Naive thymus-derived CD4-positive, alpha-beta T cell (primary cell): ENCODE measurements around the gene ANK3. TPM values are rescaled to one million over a fixed set of nuclear protein-coding genes. Genes with fewer than 3 reads are reported as not detected.
"Not testable (repeated sequence)": the region's sequence is repeated elsewhere in the genome, so short reads cannot be mapped to it uniquely, and the experiment has no call there.

Source experiments
- ATAC-seq: fragments of 150-1000 bp; cut with Tn5 transposase; 2 replicates; pipeline ENCODE4 v1.10.0; 2021; ENCODE audit warnings: mild to moderate bottlenecking, moderate library complexity
- CTCF ChIA-PET: fragments of 350-600 bp; sonication (Branson Sonifier 250); formaldehyde crosslinking; loops from one replicate; lab custom pipeline; 2021; ENCODE audit warnings: antibody characterized with exemption; lab: Charles Lee
- POLR2A ChIA-PET: fragments of 350-600 bp; sonication (Branson Sonifier 250); formaldehyde crosslinking; loops from one replicate; lab custom pipeline; 2021; ENCODE audit warnings: antibody characterized with exemption, inconsistent platforms; lab: Charles Lee
- DNase-seq, 9 donors: peaks; one replicate each; pipeline versions ENCODE4 v3.0.0 to v3.0.0-alpha.2; 2020 to 2022; ENCODE audit warnings: mixed read lengths in 1 of 9
- H3K27ac ChIP-seq: one replicate; pipeline ENCODE4 v1.7.0; 2013; ENCODE audit warnings: mild to moderate bottlenecking, low read depth, low read length, moderate library complexity
- H3K27me3 ChIP-seq, 2 donors: one replicate each; pipeline ENCODE4 v1.7.0; 2013; ENCODE audit warnings: low read length in 2 of 2, mild to moderate bottlenecking in 2 of 2, moderate library complexity in 2 of 2; ENCODE audit not compliant: control insufficient read depth in 2 of 2, insufficient read depth in 2 of 2
- H3K36me3 ChIP-seq, 3 experiments: 1 replicate in 2 of 3; 2 replicates in 1 of 3; pipeline ENCODE4 v1.7.0; 2013; ENCODE audit warnings: low read length in 3 of 3, mild to moderate bottlenecking in 3 of 3, moderate library complexity in 1 of 3; ENCODE audit not compliant: insufficient read depth in 3 of 3, control insufficient read depth in 2 of 3
- H3K4me1 ChIP-seq, 2 donors: one replicate each; pipeline ENCODE4 v1.7.0; 2013; ENCODE audit warnings: low read length in 2 of 2, mild to moderate bottlenecking in 2 of 2, moderate library complexity in 1 of 2; ENCODE audit not compliant: control insufficient read depth in 2 of 2, insufficient read depth in 2 of 2
- H3K4me3 ChIP-seq: 2 replicates; pipeline ENCODE4 v1.7.0; 2013; ENCODE audit warnings: mild to moderate bottlenecking, low read length
- H3K9me3 ChIP-seq, 3 experiments: 1 replicate in 2 of 3; 2 replicates in 1 of 3; pipeline ENCODE4 v1.7.0; 2013; ENCODE audit warnings: low read length in 3 of 3; ENCODE audit not compliant: control insufficient read depth in 2 of 3
- H3K27ac Mint-ChIP-seq, 9 donors: one replicate each; pipeline ENCODE4 v1.8.0; 2020 to 2022; ENCODE audit warnings: mixed read lengths in 9 of 9, mild to moderate bottlenecking in 8 of 9, moderate library complexity in 5 of 9, inconsistent platforms in 2 of 9
- H3K27me3 Mint-ChIP-seq, 5 donors: one replicate each; pipeline ENCODE4 v1.8.0; 2021 to 2022; ENCODE audit warnings: mixed read lengths in 5 of 5, mild to moderate bottlenecking in 1 of 5
- H3K36me3 Mint-ChIP-seq, 5 donors: one replicate each; pipeline ENCODE4 v1.8.0; 2020 to 2022; ENCODE audit warnings: mixed read lengths in 5 of 5, mild to moderate bottlenecking in 3 of 5, inconsistent platforms in 1 of 5
- H3K4me1 Mint-ChIP-seq, 7 donors: one replicate each; pipeline ENCODE4 v1.8.0; 2020 to 2022; ENCODE audit warnings: mixed read lengths in 7 of 7, mild to moderate bottlenecking in 3 of 7, inconsistent platforms in 1 of 7
- H3K4me3 Mint-ChIP-seq, 10 donors: one replicate each; pipeline ENCODE4 v1.8.0; 2020 to 2022; ENCODE audit warnings: mild to moderate bottlenecking in 10 of 10, mixed read lengths in 10 of 10, moderate library complexity in 6 of 10, inconsistent platforms in 2 of 10
- H3K9me3 Mint-ChIP-seq, 11 donors: one replicate each; pipeline ENCODE4 v1.8.0; 2020 to 2022; ENCODE audit warnings: mixed read lengths in 11 of 11, mild to moderate bottlenecking in 4 of 11, inconsistent platforms in 1 of 11, moderate library complexity in 1 of 11
- intact Hi-C, 2 donors: fragments of 100-400 bp; cut with micrococcal nuclease; formaldehyde crosslinking; loops; one replicate each; pipeline ENCODE4 v1.15.1; 2023
- polyA plus RNA-seq, 2 donors: library from polyadenylated mRNA; unstranded; fragments of 300-500 nt; fragmentation: Illumina TruSeq; gene quantifications; one replicate each; pipeline ENCODE4 v1.2.3, GENCODE V29; 2021
- total RNA-seq, 6 experiments: library from RNA in 5 of 6; stranded (reverse) in 5 of 6; gene quantifications; 1 replicate in 5 of 6; 2 replicates in 1 of 6; pipeline ENCODE4 v1.2.3 and lab custom pipeline; 2021 to 2026

ANK3 gene
- total and polyA plus RNA-seq, 7 experiments from 2014 or later = 23.9 to 72.9 (median 61.4) TPM

DNA sequence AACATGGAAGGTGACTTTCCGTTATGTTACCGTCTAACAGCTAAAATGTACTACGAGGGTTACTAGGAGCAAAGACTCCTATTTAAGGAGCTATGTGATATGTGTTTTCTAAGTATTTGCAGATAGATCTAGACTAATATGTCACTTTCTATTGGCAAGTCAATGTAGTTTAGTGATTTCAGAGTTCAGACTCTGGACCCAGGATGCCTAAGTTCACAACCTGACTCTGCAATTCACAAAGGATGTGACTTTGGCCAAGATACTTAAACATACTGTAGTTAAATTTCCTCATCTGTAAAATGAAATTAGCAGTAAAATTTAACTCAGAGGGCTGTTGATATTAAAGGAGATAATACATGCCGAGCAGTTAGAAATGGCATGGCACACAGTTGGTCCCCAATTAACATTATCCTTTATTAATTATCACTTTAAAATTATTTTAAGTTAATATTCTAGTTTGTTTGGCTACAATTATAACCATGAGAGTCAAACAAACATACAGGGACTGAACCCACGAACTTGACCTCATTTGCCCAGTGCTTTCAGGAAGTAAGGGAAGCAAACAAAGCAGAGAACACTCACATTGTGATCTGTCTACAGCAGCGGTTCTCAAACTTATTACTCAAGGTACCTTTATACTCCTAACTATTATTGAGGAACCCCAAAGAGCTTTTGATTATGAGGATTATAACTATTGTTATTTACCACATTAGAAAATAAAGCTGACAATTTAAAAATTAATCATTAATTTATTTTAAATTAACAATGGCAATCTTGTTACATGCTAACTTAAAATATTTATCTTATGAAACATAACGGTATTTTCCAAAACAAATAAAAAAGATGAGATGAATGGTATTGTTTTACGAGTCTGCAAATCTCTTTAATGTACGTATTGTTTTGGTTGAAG is 94.4 kb downstream of the ANK3 start:
- Mint-ChIP-seq H3K4me3 (no peak overlapping the region), H3K4me1 (peaks cover 0 to 24% (median 5%) of the 10 kb centered on the region in 7 donors), H3K27me3 (no peaks in the 10 kb centered on the region), H3K27ac (no peak overlapping the region), H3K9me3 (no peaks in the 10 kb centered on the region), H3K36me3 (no peaks in the 10 kb centered on the region)
- ChIA-PET POLR2A (no interaction called here), CTCF (no interaction called here)
- ATAC-seq = no peak
- Histone ChIP-seq H3K27me3 (no peaks in the 10 kb centered on the region), H3K36me3 (no peaks in the 10 kb centered on the region), H3K27ac (no peak overlapping the region), H3K9me3 (no peaks in the 10 kb centered on the region), H3K4me3 (no peak overlapping the region), H3K4me1 (no peaks in the 10 kb centered on the region)
- intact Hi-C loops = no loop called here
- no peak for DNase-seq

- no peaks in the 10 kb centered on the region for H3K4me1 ChIP-seq
- intact Hi-C loops = no loop called here
- Mint-ChIP-seq H3K4me3 (no peak overlapping the region), H3K9me3 (no peaks in the 10 kb centered on the region), H3K4me1 (peaks cover 0 to 23% (median 5%) of the 10 kb centered on the region in 7 donors), H3K27me3 (no peaks in the 10 kb centered on the region), H3K36me3 (no peaks in the 10 kb centered on the region), H3K27ac (no peak overlapping the region)
- no peak overlapping the region for H3K27ac ChIP-seq
- no peak overlapping the region for H3K4me3 ChIP-seq
- CTCF ChIA-PET = no interaction called here
- POLR2A ChIA-PET = no interaction called here
- DNase-seq = no peak
- H3K36me3 ChIP-seq = no peaks in the 10 kb centered on the region
- no peaks in the 10 kb centered on the region for H3K9me3 ChIP-seq
- no peaks in the 10 kb centered on the region for H3K27me3 ChIP-seq
- ATAC-seq = no peak
These were observed 96.0 kb downstream of the ANK3 start for GRCh38 chr10:60293581-60294175.

- no peak overlapping the region for H3K4me3 ChIP-seq
- Mint-ChIP-seq H3K36me3 (no peaks in the 10 kb centered on the region), H3K4me1 (peaks cover 0 to 24% (median 10%) of the 10 kb centered on the region in 7 donors), H3K27ac (no peak overlapping the region), H3K9me3 (no peaks in the 10 kb centered on the region), H3K27me3 (no peaks in the 10 kb centered on the region), H3K4me3 (no peak overlapping the region)
- POLR2A ChIA-PET = no interaction called here
- ATAC-seq (no peak), DNase-seq (no peak)
- H3K27me3 ChIP-seq = no peaks in the 10 kb centered on the region
- no peaks in the 10 kb centered on the region for H3K4me1 ChIP-seq
- H3K36me3 ChIP-seq = no peaks in the 10 kb centered on the region
- intact Hi-C loops = no loop called here
- H3K9me3 ChIP-seq = no peaks in the 10 kb centered on the region
- CTCF ChIA-PET = interaction anchor here (0.6 kb wide), 1 partner anchor 116 kb away, joined by 7 read pairs; no protein-coding TSS in a partner anchor
- no peak overlapping the region for H3K27ac ChIP-seq
These were observed 96.7 kb downstream of the ANK3 start for GRCh38 chr10:60292998-60293397.

DNA sequence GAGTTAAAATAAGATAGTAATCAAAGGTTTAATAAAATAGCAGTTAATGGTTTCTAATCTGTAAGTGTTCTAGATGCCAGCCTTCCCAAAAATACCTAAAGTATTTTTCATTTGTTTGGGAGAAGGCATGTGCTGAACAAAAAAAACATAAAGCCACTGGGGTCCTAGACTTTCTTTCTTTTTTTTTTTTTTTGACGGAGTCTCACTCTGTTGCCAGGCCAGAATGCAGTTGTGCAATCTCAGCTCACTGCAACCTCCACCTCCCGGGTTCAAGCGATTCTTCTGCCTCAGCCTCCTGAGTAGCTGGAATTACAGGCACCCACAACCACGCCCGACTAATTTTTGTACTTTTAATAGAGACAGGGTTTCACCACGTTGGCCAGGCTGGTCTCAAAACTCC is 97.1 kb downstream of the ANK3 start:
- H3K27me3 Mint-ChIP-seq, H3K4me3 Mint-ChIP-seq, H3K27ac Mint-ChIP-seq, H3K27me3 ChIP-seq, H3K36me3 Mint-ChIP-seq, DNase-seq, intact Hi-C loops, H3K9me3 Mint-ChIP-seq, H3K9me3 ChIP-seq, POLR2A ChIA-PET, ATAC-seq, H3K36me3 ChIP-seq, H3K4me3 ChIP-seq, H3K27ac ChIP-seq, H3K4me1 ChIP-seq: not testable (repeated sequence)
- CTCF ChIA-PET = interaction anchor here (0.6 kb wide), 1 partner anchor 116 kb away, joined by 7 read pairs; no protein-coding TSS in a partner anchor
- peaks cover 0 to 25% (median 13%) of the 10 kb centered on the region in 7 donors for H3K4me1 Mint-ChIP-seq

DNA sequence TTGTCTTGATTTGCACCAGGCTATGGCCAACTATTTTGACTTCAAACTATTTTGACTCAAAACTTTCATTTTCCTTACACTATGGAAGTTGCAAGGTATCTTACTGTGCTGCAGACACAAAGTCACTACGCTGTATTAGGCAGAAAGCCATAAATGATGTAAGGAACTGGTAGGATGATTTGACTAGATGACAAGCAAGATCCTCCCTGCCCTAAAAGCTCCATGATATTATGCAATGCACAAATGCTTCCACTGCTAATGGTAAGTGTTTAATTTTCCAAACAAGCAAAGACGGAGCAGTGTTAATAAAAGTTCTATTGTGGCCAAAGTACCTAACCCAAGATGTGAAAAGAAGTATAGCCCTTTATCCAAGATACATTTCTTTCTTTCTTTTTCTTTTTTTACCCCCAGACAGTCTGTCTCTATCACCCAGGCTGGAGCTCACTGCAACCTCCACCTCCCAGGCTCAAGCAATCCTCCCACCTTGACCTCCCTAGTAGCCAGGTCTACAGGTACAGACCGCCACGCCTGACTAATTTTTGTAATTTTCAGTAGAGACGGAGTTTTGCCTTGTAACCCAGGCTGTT is 98.2 kb downstream of the ANK3 start:
- intact Hi-C loops = no loop called here
- no peak overlapping the region for H3K27ac ChIP-seq
- no peaks in the 10 kb centered on the region for H3K9me3 ChIP-seq
- Mint-ChIP-seq H3K9me3 (no peaks in the 10 kb centered on the region), H3K36me3 (no peaks in the 10 kb centered on the region), H3K4me3 (no peak overlapping the region), H3K27ac (no peak overlapping the region), H3K4me1 (peaks cover 0 to 31% (median 13%) of the 10 kb centered on the region in 7 donors), H3K27me3 (no peaks in the 10 kb centered on the region)
- ChIA-PET POLR2A (no interaction called here), CTCF (no interaction called here)
- H3K4me1 ChIP-seq = no peaks in the 10 kb centered on the region
- no peak overlapping the region for H3K4me3 ChIP-seq
- H3K36me3 ChIP-seq = no peaks in the 10 kb centered on the region
- DNase-seq (no peak), ATAC-seq (no peak)
- no peaks in the 10 kb centered on the region for H3K27me3 ChIP-seq

DNA sequence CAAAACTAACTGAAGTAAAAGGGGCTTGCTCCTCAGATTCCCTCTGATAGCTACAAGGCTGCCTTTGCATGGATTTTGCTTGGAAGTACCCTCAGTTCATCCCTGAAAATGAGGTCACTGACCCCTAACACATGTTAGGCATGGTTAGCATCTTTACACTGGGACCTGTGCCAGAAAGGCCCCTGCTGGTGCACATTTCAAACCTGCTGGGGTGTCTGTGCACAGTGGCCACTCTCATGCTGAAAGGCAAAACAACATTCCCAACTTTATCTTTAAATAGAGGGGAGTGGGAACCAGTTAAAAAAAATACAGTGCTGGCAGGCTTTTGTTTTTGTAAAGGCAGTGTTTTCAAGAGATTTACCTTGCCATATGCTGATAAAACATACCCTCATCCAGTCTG is 99.1 kb downstream of the ANK3 start:
- H3K9me3 ChIP-seq = no peaks in the 10 kb centered on the region
- ChIA-PET POLR2A (no interaction called here), CTCF (no interaction called here)
- H3K36me3 ChIP-seq = no peaks in the 10 kb centered on the region
- ATAC-seq = no peak
- intact Hi-C loops = no loop called here
- no peak overlapping the region for H3K4me3 ChIP-seq
- Mint-ChIP-seq H3K9me3 (no peaks in the 10 kb centered on the region), H3K4me1 (peaks cover 0 to 40% (median 15%) of the 10 kb centered on the region in 7 donors), H3K4me3 (no peak overlapping the region), H3K36me3 (peaks cover 0 to under 1% (median 0%) of the 10 kb centered on the region in 5 donors), H3K27me3 (no peaks in the 10 kb centered on the region), H3K27ac (no peak overlapping the region)
- no peaks in the 10 kb centered on the region for H3K27me3 ChIP-seq
- H3K4me1 ChIP-seq = no peaks in the 10 kb centered on the region
- H3K27ac ChIP-seq = no peak overlapping the region
- DNase-seq = no peak
